H9 (cell line): ENCODE measurements around the gene PLA2G15. TPM values are rescaled to one million over a fixed set of nuclear protein-coding genes. Genes with fewer than 3 reads are reported as not detected.

Experiments
- DNase-seq: peaks from one replicate; pipeline ENCODE4 v3.0.0-alpha.2; 2017
- H2AFZ ChIP-seq: one replicate; pipeline ENCODE4 v1.6.1; 2013; ENCODE audit warnings: mild to moderate bottlenecking, low read length, control low read depth, moderate library complexity
- H2AK5ac ChIP-seq: 2 replicates; pipeline ENCODE4 v1.6.1; 2013; ENCODE audit warnings: low read length, control low read depth, mixed read lengths; ENCODE audit not compliant: insufficient read length
- H2BK120ac ChIP-seq: one replicate; pipeline ENCODE4 v1.6.1; 2013; ENCODE audit warnings: low read depth, mild to moderate bottlenecking, low read length, control low read depth, inconsistent platforms; ENCODE audit not compliant: poor library complexity, severe bottlenecking
- H2BK12ac ChIP-seq: 2 replicates; pipeline ENCODE4 v1.6.1; 2013; ENCODE audit warnings: low read length, control low read depth, mixed read lengths, low read depth; ENCODE audit not compliant: insufficient read length
- H2BK15ac ChIP-seq: 2 replicates; pipeline ENCODE4 v1.6.1; 2013; ENCODE audit warnings: low read depth, low read length, control low read depth
- H2BK20ac ChIP-seq: one replicate; pipeline ENCODE4 v1.6.1; 2013; ENCODE audit warnings: low read depth, mild to moderate bottlenecking, low read length, control low read depth, inconsistent platforms; ENCODE audit not compliant: poor library complexity, severe bottlenecking
- H2BK5ac ChIP-seq: 2 replicates; pipeline ENCODE4 v1.6.1; 2013; ENCODE audit warnings: low read length, control low read depth, mixed read lengths; ENCODE audit not compliant: insufficient read length
- H3K14ac ChIP-seq: 2 replicates; pipeline ENCODE4 v1.6.1; 2013; ENCODE audit warnings: low read length, control low read depth; ENCODE audit not compliant: insufficient read depth
- H3K18ac ChIP-seq: 2 replicates; pipeline ENCODE4 v1.6.1; 2013; ENCODE audit warnings: low read depth, mild to moderate bottlenecking, mixed read lengths, low read length, control low read depth; ENCODE audit not compliant: insufficient read length
- H3K23ac ChIP-seq: 2 replicates; pipeline ENCODE4 v1.6.1; 2013; ENCODE audit warnings: low read length, control low read depth, mixed read lengths, low read depth; ENCODE audit not compliant: insufficient read length
- H3K23me2 ChIP-seq: 2 replicates; pipeline ENCODE4 v1.6.1; 2013; ENCODE audit warnings: low read depth, mild to moderate bottlenecking, mixed read lengths, low read length, control low read depth; ENCODE audit not compliant: insufficient read length, poor library complexity, severe bottlenecking
- H3K27ac ChIP-seq: 2 replicates; pipeline ENCODE4 v1.5.1; 2013; ENCODE audit warnings: low read length, control low read depth, mixed read lengths, low read depth; ENCODE audit not compliant: insufficient read length
- H3K27me3 ChIP-seq: 2 replicates; pipeline ENCODE4 v1.6.1; 2013; ENCODE audit warnings: low read length, control low read depth, inconsistent platforms; ENCODE audit not compliant: insufficient read depth
- H3K4ac ChIP-seq: 2 replicates; pipeline ENCODE4 v1.6.1; 2013; ENCODE audit warnings: low read depth, mild to moderate bottlenecking, control low read depth, inconsistent platforms, low read length, moderate library complexity
- H3K4me1 ChIP-seq: 2 replicates; pipeline ENCODE4 v1.6.1; 2013; ENCODE audit warnings: low read length, control low read depth, inconsistent platforms; ENCODE audit not compliant: insufficient read depth
- H3K4me2 ChIP-seq: 2 replicates; pipeline ENCODE4 v1.6.1; 2013; ENCODE audit warnings: low read length, control low read depth, mixed read lengths; ENCODE audit not compliant: insufficient read length, insufficient read depth
- H3K56ac ChIP-seq: 2 replicates; pipeline ENCODE4 v1.6.1; 2013; ENCODE audit warnings: low read depth, mild to moderate bottlenecking, mixed read lengths, low read length, control low read depth; ENCODE audit not compliant: insufficient read length
- H3K79me1 ChIP-seq: 2 replicates; pipeline ENCODE4 v1.6.1; 2013; ENCODE audit warnings: low read depth, mild to moderate bottlenecking, moderate library complexity, low read length, control low read depth, inconsistent platforms; ENCODE audit not compliant: insufficient read depth, poor library complexity, severe bottlenecking
- H3K79me2 ChIP-seq: 2 replicates; pipeline ENCODE4 v1.6.1; 2013; ENCODE audit warnings: low read length, control low read depth, inconsistent platforms; ENCODE audit not compliant: insufficient read depth
- H3K9ac ChIP-seq: 2 replicates; pipeline ENCODE4 v1.6.1; 2013; ENCODE audit warnings: low read length, control low read depth, mixed read lengths; ENCODE audit not compliant: insufficient read length; ENCODE audit errors: extremely low read depth
- H3K9me3 ChIP-seq: one replicate; pipeline ENCODE4 v1.6.1; 2013; ENCODE audit warnings: low read depth, low read length, inconsistent platforms; ENCODE audit not compliant: control insufficient read depth
- H3T11ph ChIP-seq: one replicate; pipeline ENCODE4 v1.6.1; 2013; ENCODE audit warnings: mild to moderate bottlenecking, low read length, control low read depth, inconsistent platforms
- H4K20me1 ChIP-seq: one replicate; pipeline ENCODE4 v1.6.1; 2013; ENCODE audit not compliant: control insufficient read depth, insufficient read length, insufficient read depth
- H4K5ac ChIP-seq: 2 replicates; pipeline ENCODE4 v1.6.1; 2013; ENCODE audit warnings: low read depth, mild to moderate bottlenecking, mixed read lengths, low read length, control low read depth; ENCODE audit not compliant: insufficient read length
- H4K8ac ChIP-seq: replicated peaks from 2 replicates; pipeline ENCODE4 v1.6.1; 2013; ENCODE audit warnings: low read length, control low read depth, mixed read lengths, low read depth; ENCODE audit not compliant: insufficient read length
- H4K91ac ChIP-seq: 2 replicates; pipeline ENCODE4 v1.6.1; 2013; ENCODE audit warnings: low read depth, mild to moderate bottlenecking, moderate library complexity, mixed read lengths, low read length, control low read depth; ENCODE audit not compliant: insufficient read length
- H3K27ac Mint-ChIP-seq, 3 experiments: 2 replicates in 2 of 3; 3 replicates in 1 of 3; pipeline ENCODE4 v1.8.0; 2020 to 2021; ENCODE audit warnings: mixed read lengths in 3 of 3, mild to moderate bottlenecking in 1 of 3, moderate library complexity in 1 of 3
- H3K27me3 Mint-ChIP-seq: 2 replicates; pipeline ENCODE4 v1.8.0; 2021; ENCODE audit warnings: low read depth, mild to moderate bottlenecking, moderate library complexity, mixed read lengths
- H3K36me3 Mint-ChIP-seq, 3 experiments: 2 replicates in 2 of 3; 3 replicates in 1 of 3; pipeline ENCODE4 v1.8.0; 2020 to 2021; ENCODE audit warnings: low read depth in 3 of 3, mixed read lengths in 3 of 3; ENCODE audit not compliant: insufficient read depth in 1 of 3
- H3K4me1 Mint-ChIP-seq, 2 experiments: 2 replicates each; pipeline ENCODE4 v1.8.0; 2020; ENCODE audit warnings: mixed read lengths in 2 of 2
- H3K4me3 Mint-ChIP-seq, 2 experiments: 2 replicates in 1 of 2; 3 replicates in 1 of 2; pipeline ENCODE4 v1.8.0; 2020 to 2021; ENCODE audit warnings: mild to moderate bottlenecking in 2 of 2, mixed read lengths in 2 of 2, moderate library complexity in 1 of 2
- H3K9me3 Mint-ChIP-seq, 2 experiments: 2 replicates in 1 of 2; 3 replicates in 1 of 2; pipeline ENCODE4 v1.8.0; 2020; ENCODE audit warnings: mild to moderate bottlenecking in 2 of 2, mixed read lengths in 2 of 2, moderate library complexity in 1 of 2
- CTCF ChIP-seq: fragments of 200-600 bp; sonication (generic); conservative IDR thresholded peaks from 3 replicates; pipeline ENCODE4 v1.8.0; 2021; ENCODE audit warnings: antibody characterized with exemption, mild to moderate bottlenecking
- WGBS: extraction: QIAGEN DNeasy Blood & Tissue Kit; methylation state at CpG from one replicate; pipeline ENCODE4 v1.1.7; 2013; ENCODE audit warnings: missing lambda C conversion rate, low lambda C conversion rate, mixed read lengths; ENCODE audit not compliant: insufficient read length; ENCODE audit errors: extremely low coverage; 5-methylcytosine and 5-hydroxymethylcytosine counted together
- total RNA-seq: library from RNA; stranded (reverse); gene quantifications from 2 replicates; pipeline ENCODE4 v1.2.1, GENCODE V29; 2021

Gene PLA2G15
- total RNA-seq, 1 experiment from 2014 or later, result 11.0 TPM

DNA sequence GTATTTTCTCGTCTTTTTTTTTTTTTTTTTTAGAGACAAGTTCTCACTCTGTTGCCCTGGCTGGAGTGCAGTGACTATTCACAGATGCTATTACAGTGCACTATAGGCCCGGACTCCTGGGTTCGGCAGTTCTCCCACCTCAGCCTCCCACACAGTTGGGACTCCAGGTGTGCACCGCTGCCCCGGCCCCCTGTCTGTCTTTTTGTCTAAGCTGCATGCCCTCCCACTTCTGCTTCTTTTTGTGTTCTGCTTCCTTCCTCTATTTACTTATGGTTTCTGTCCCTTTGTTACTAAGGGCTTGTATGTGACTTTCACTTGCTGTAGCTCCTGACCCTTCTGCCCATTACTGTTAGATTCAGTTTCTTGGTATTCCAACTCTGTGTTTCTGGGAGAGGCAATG is 39.7 kb downstream of the PLA2G15 start:
- Histone ChIP-seq H2BK15ac (no peak overlapping the region), H3K4ac (no peak overlapping the region), H3K4me2 (no peak overlapping the region), H4K20me1 (peaks cover 2% of the 10 kb centered on the region), H4K5ac (no peak overlapping the region), H2AK5ac (no peak overlapping the region), H3K4me1 (no peaks in the 10 kb centered on the region), H3T11ph (no peak overlapping the region), H3K9ac (no peak overlapping the region), H3K23me2 (no peaks in the 10 kb centered on the region), H3K23ac (no peak overlapping the region), H2BK20ac (no peak overlapping the region), H3K18ac (no peak overlapping the region), H3K56ac (no peak overlapping the region), H3K14ac (no peak overlapping the region), H2BK120ac (no peak overlapping the region), H4K91ac (no peak overlapping the region), H3K9me3 (no peaks in the 10 kb centered on the region), H2BK5ac (no peak overlapping the region), H3K27me3 (no peaks in the 10 kb centered on the region), H2BK12ac (no peak overlapping the region), H2AFZ (no peak overlapping the region), H3K79me2 (no peaks in the 10 kb centered on the region), H3K79me1 (no peaks in the 10 kb centered on the region), H3K27ac (no peak overlapping the region), H4K8ac (no peak overlapping the region)
- Mint-ChIP-seq H3K9me3 (no peaks in the 10 kb centered on the region), H3K27ac (no peak overlapping the region; a peak in 1 of 7 replicates), H3K36me3 (peaks cover 7 to 32% (median 14%) of the 10 kb centered on the region in 3 experiments; a peak in 4 of 7 replicates), H3K4me3 (no peak overlapping the region), H3K27me3 (no peaks in the 10 kb centered on the region), H3K4me1 (peaks cover 0 to 4% of the 10 kb centered on the region in 2 experiments; a peak in 2 of 4 replicates)
- no peak for DNase-seq
- WGBS, result no CpG with 5 or more reads among the region's 5 CpGs
- TF ChIP-seq CTCF, result no peak
